ENCODE measurements around the gene KDM4C.

GRCh38 chr9:6816581-6816980, 58.8 kb downstream of the KDM4C start:
- TF ChIP-seq CTCF (IDR thresholded peaks at IDR 0.05; ENCODE audit: insufficient read depth, low read length, poor library complexity, severe bottlenecking) (no peak), EZH2phosphoT487 (conservative IDR thresholded peaks at IDR 0.05; ENCODE audit: low read length) (no peak)

Measured in SU-DHL-6 (cell line).